ENCODE data around the gene RAB11FIP3.

- TF ChIP-seq, protein P1, sequence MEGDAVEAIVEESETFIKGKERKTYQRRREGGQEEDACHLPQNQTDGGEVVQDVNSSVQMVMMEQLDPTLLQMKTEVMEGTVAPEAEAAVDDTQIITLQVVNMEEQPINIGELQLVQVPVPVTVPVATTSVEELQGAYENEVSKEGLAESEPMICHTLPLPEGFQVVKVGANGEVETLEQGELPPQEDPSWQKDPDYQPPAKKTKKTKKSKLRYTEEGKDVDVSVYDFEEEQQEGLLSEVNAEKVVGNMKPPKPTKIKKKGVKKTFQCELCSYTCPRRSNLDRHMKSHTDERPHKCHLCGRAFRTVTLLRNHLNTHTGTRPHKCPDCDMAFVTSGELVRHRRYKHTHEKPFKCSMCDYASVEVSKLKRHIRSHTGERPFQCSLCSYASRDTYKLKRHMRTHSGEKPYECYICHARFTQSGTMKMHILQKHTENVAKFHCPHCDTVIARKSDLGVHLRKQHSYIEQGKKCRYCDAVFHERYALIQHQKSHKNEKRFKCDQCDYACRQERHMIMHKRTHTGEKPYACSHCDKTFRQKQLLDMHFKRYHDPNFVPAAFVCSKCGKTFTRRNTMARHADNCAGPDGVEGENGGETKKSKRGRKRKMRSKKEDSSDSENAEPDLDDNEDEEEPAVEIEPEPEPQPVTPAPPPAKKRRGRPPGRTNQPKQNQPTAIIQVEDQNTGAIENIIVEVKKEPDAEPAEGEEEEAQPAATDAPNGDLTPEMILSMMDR (conservative IDR thresholded peaks at IDR 0.05; ENCODE audit: low read depth, low read length), result no peak
- no peak for TF ChIP-seq EZH2 (IDR thresholded peaks at IDR 0.05; ENCODE audit: low read length, unreplicated experiment)
Measured at GRCh38 chr16:568401-569258, 143.2 kb downstream of the RAB11FIP3 start.
